DOHH2 (cell line): ENCODE data around the gene MAP7D3.

ENCODE experiments used
- H3F3A ChIP-seq: fragments of 200-600 bp; sonication (generic), shearing (Covaris generic); 2 replicates; pipeline ENCODE4 v1.6.0; 2016; ENCODE audit warnings: antibody characterized with exemption, mild to moderate bottlenecking; ENCODE audit not compliant: control insufficient read depth, insufficient read depth
- H3K27ac ChIP-seq: fragments of 200-600 bp; sonication (generic); 2 replicates; pipeline ENCODE4 v1.5.1; 2014; ENCODE audit warnings: low read depth, mild to moderate bottlenecking, low read length, moderate library complexity
- H3K27me3 ChIP-seq: fragments of 200-600 bp; sonication (generic); 2 replicates; pipeline ENCODE4 v1.6.1; 2014; ENCODE audit warnings: mild to moderate bottlenecking, low read length, mixed read lengths; ENCODE audit not compliant: control insufficient read depth
- H3K36me3 ChIP-seq: fragments of 200-600 bp; sonication (generic); 2 replicates; pipeline ENCODE4 v1.6.1; 2014; ENCODE audit warnings: mild to moderate bottlenecking, low read length, moderate library complexity, mixed read lengths; ENCODE audit not compliant: control insufficient read depth
- H3K4me1 ChIP-seq: fragments of 200-600 bp; sonication (generic); 2 replicates; pipeline ENCODE4 v1.6.1; 2014; ENCODE audit warnings: mild to moderate bottlenecking, low read length, mixed read lengths; ENCODE audit not compliant: control insufficient read depth
- H3K4me2 ChIP-seq: fragments of 200-600 bp; sonication (generic); 2 replicates; pipeline ENCODE4 v1.6.0; 2014; ENCODE audit warnings: mild to moderate bottlenecking, low read length, moderate library complexity
- H3K4me3 ChIP-seq: fragments of 200-600 bp; sonication (generic); 2 replicates; pipeline ENCODE4 v1.5.1; 2014; ENCODE audit warnings: mild to moderate bottlenecking, low read length, mixed read lengths
- H3K79me2 ChIP-seq: fragments of 200-600 bp; sonication (generic); 2 replicates; pipeline ENCODE4 v1.6.1; 2014; ENCODE audit warnings: mild to moderate bottlenecking, low read length, mixed read lengths; ENCODE audit not compliant: control insufficient read depth
- H3K9me2 ChIP-seq: fragments of 200-600 bp; sonication (generic); replicated peaks from 2 replicates; pipeline ENCODE4 v1.6.1; 2014; ENCODE audit warnings: mild to moderate bottlenecking, low read length, mixed read lengths; ENCODE audit not compliant: control insufficient read depth
- H3K9me3 ChIP-seq: fragments of 200-600 bp; sonication (generic); 2 replicates; pipeline ENCODE4 v1.6.1; 2014; ENCODE audit warnings: antibody characterized with exemption, low read length, mixed read lengths; ENCODE audit not compliant: control insufficient read depth, insufficient read depth
- H4K20me1 ChIP-seq: fragments of 200-600 bp; sonication (generic); 2 replicates; pipeline ENCODE4 v1.6.0; 2014; ENCODE audit warnings: low read depth, mild to moderate bottlenecking, antibody characterized with exemption, low read length, moderate library complexity; ENCODE audit not compliant: control insufficient read depth, insufficient read depth
- EZH2phosphoT487 ChIP-seq: fragments of 200-600 bp; sonication (generic); IDR thresholded peaks from 2 replicates; pipeline ENCODE4 v1.6.1; 2017; ENCODE audit warnings: borderline replicate concordance, mild to moderate bottlenecking, antibody characterized with exemption, low read length, moderate library complexity, mixed read lengths
- TF ChIP-seq, protein P1 (sequence below): fragments of 200-600 bp; sonication (generic); IDR thresholded peaks from one replicate; pipeline ENCODE4 v1.5.1; 2014; ENCODE audit warnings: antibody characterized with exemption, mild to moderate bottlenecking, low read depth, low read length; ENCODE audit not compliant: poor library complexity, severe bottlenecking

The MAP7D3 gene

DNA sequence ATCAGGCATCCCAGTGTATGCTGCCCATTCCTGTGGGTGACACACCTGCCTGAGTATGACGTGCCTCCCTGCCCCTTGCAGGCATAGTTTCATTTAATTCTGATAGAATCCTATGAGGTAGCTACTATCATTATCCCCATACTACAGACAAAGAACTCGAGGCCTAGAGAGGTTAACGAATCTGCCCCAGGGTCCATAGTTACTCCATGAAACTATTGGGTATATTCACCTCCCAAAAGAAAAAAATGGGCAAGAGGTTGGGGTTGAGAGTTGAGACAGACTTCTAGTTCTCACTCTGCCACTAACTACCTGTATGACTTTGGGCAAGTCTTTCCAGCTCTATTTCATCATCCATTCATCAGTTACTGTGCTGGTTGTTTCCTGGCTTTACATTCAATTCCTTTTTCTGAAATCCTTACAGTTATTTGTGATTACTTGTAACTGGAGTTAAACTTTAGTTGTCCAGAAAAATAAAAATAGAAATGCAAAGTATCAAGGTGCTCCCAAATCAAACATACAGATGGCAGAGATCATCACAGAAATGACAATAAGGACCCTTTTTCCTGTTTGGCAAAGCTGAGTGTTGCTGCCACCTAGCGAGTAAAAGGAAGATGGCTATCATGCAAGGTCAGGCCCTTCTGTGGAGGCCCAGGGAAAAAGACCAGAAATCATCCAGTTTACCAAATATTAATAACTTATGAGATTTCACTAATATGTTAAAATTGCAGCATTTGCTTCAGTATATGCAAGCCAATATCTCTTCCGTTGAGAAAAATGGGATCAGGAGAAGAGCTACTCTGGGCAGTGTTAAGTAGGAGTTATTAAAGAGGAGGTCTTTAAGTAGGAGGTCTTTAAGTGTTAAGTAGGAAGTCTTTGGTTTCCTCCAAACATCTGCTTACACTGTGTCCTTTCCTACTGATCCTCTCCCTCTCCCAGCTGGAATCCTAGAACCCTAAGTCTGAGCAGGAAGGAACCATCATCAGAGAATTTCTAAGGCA, 17.1 kb upstream of the MAP7D3 start:
- H3K36me3 ChIP-seq = no peaks in the 10 kb centered on the region
- H3F3A ChIP-seq = no peaks in the 10 kb centered on the region
- no peaks in the 10 kb centered on the region for H3K9me2 ChIP-seq
- no peak overlapping the region for H3K4me3 ChIP-seq
- H3K27ac ChIP-seq = no peak overlapping the region
- H3K27me3 ChIP-seq = no peaks in the 10 kb centered on the region
- H3K4me1 ChIP-seq = peaks cover 30% of the 10 kb centered on the region
- TF ChIP-seq, protein P1, sequence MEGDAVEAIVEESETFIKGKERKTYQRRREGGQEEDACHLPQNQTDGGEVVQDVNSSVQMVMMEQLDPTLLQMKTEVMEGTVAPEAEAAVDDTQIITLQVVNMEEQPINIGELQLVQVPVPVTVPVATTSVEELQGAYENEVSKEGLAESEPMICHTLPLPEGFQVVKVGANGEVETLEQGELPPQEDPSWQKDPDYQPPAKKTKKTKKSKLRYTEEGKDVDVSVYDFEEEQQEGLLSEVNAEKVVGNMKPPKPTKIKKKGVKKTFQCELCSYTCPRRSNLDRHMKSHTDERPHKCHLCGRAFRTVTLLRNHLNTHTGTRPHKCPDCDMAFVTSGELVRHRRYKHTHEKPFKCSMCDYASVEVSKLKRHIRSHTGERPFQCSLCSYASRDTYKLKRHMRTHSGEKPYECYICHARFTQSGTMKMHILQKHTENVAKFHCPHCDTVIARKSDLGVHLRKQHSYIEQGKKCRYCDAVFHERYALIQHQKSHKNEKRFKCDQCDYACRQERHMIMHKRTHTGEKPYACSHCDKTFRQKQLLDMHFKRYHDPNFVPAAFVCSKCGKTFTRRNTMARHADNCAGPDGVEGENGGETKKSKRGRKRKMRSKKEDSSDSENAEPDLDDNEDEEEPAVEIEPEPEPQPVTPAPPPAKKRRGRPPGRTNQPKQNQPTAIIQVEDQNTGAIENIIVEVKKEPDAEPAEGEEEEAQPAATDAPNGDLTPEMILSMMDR = peak; percentile 61
- no peak for TF ChIP-seq EZH2phosphoT487
- no peaks in the 10 kb centered on the region for H4K20me1 ChIP-seq
- no peak overlapping the region for H3K4me2 ChIP-seq
- no peaks in the 10 kb centered on the region for H3K9me3 ChIP-seq
- H3K79me2 ChIP-seq = no peaks in the 10 kb centered on the region

DNA sequence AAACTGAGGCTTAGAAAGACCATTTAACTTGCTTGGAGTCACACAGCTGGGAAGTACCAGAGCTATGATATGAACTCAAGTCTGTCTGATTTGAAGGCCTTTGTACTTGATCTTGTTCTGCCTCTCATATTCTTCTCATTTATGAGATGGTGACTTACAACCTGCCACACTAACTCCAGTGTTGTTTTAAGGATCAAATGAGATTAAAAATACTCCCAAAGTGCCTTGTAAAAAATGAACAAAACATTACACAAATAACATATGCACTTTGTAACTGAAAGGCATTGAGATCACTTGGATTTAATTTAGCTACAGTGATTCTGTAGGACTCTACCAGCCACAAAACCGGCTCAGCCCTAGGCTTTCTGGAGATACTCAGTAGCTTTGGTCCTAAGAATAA, 15.6 kb upstream of the MAP7D3 start:
- no peak overlapping the region for H3K27ac ChIP-seq
- no peaks in the 10 kb centered on the region for H3K79me2 ChIP-seq
- H3K9me2 ChIP-seq = no peaks in the 10 kb centered on the region
- H3K9me3 ChIP-seq = no peaks in the 10 kb centered on the region
- H3K4me3 ChIP-seq = no peak overlapping the region
- H3K4me1 ChIP-seq = peaks cover 28% of the 10 kb centered on the region
- no peaks in the 10 kb centered on the region for H3K27me3 ChIP-seq
- H3K36me3 ChIP-seq = no peaks in the 10 kb centered on the region
- no peaks in the 10 kb centered on the region for H4K20me1 ChIP-seq
- no peak for TF ChIP-seq EZH2phosphoT487
- no peaks in the 10 kb centered on the region for H3F3A ChIP-seq
- H3K4me2 ChIP-seq = no peak overlapping the region

DNA sequence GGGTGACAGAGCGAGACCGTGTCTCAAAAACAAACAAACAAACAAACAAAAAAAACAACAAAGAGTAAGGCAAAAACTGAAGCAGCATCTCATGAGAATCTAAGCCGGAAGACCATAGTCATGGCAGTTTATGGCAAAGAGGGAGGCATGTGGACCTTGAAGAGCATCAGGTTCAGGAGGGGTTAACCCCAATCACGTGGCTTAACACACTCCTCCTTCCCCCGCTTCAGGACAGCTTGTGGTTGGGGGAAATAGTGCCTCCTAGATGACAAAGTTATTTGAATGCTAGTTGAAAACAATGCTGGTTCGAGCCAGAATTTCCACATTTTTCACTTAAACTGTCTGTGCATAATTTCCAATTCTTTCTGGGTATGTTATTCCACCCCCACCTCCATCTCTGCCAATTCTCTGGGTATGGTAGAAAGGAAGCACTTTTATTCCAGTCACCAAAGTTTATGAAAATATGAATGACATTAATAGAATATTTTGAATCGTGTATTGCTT, 11.7 kb upstream of the MAP7D3 start:
- no peak overlapping the region for H3K4me2 ChIP-seq
- no peaks in the 10 kb centered on the region for H3K9me3 ChIP-seq

More for the DNA sequence above, 11.7 kb upstream of the MAP7D3 start:
- no peak for TF ChIP-seq EZH2phosphoT487
- TF ChIP-seq, protein P1 = no peak
- H3F3A ChIP-seq = no peaks in the 10 kb centered on the region
- H3K79me2 ChIP-seq = no peaks in the 10 kb centered on the region
- H3K4me1 ChIP-seq = no peaks in the 10 kb centered on the region; the same call in 1 of the 2 replicates
- no peaks in the 10 kb centered on the region for H4K20me1 ChIP-seq
- H3K27ac ChIP-seq = no peak overlapping the region
- no peaks in the 10 kb centered on the region for H3K27me3 ChIP-seq
- no peak overlapping the region for H3K4me3 ChIP-seq
- H3K9me2 ChIP-seq = no peaks in the 10 kb centered on the region
- no peaks in the 10 kb centered on the region for H3K36me3 ChIP-seq
